Measurements from ENCODE around the gene PDGFC.

DNA sequence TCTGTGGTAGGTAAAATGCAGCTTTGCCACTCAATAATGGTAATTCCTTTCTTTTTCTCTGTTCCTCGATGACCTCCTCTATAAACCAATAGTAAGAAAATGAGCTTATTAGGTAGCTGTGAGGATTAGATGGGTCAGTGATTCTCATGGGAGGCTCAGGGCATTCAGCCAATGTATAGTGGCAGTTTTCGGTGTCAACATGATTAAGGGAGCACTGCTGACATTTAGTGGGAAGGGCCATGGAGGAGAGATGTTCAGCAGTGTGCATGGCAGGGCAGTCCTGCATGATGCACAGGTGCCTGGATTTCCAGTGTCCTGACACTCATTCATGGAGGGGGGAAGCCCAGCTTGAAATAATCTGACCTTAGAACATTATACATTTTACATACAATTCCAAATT is 232.8 kb downstream of the PDGFC start:
- TF ChIP-seq, protein P1, sequence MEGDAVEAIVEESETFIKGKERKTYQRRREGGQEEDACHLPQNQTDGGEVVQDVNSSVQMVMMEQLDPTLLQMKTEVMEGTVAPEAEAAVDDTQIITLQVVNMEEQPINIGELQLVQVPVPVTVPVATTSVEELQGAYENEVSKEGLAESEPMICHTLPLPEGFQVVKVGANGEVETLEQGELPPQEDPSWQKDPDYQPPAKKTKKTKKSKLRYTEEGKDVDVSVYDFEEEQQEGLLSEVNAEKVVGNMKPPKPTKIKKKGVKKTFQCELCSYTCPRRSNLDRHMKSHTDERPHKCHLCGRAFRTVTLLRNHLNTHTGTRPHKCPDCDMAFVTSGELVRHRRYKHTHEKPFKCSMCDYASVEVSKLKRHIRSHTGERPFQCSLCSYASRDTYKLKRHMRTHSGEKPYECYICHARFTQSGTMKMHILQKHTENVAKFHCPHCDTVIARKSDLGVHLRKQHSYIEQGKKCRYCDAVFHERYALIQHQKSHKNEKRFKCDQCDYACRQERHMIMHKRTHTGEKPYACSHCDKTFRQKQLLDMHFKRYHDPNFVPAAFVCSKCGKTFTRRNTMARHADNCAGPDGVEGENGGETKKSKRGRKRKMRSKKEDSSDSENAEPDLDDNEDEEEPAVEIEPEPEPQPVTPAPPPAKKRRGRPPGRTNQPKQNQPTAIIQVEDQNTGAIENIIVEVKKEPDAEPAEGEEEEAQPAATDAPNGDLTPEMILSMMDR (IDR thresholded peaks at IDR 0.05; ENCODE audit: poor library complexity) = no peak
- TF ChIP-seq EZH2 (IDR thresholded peaks at IDR 0.05; ENCODE audit: borderline replicate concordance) = no peak

Measured in hepatocyte (in vitro differentiated cells).